Endothelial cell of umbilical vein (primary cell): Measurements from ENCODE around the gene SHISA9. TPM values are rescaled to one million over a fixed set of nuclear protein-coding genes. Genes with fewer than 3 reads are reported as not detected.

Experiments
- BruUV-seq: library from RNA; stranded (reverse); fragments of 400-500 nt; replicated peaks from 2 replicates; lab custom pipeline; 2021; lab: Mats Ljungman, UMichigan
- CTCF ChIA-PET: fragments of 300-600, 350-600 bp; sonication (Branson Sonifier 250); formaldehyde crosslinking; loops from one replicate; lab custom pipeline; 2021; ENCODE audit warnings: antibody characterized with exemption, inconsistent platforms; lab: Charles Lee
- POLR2A ChIA-PET: fragments of 300-600, 350-600 bp; sonication (Branson Sonifier 250); formaldehyde crosslinking; loops from one replicate; lab custom pipeline; 2021; ENCODE audit warnings: antibody characterized with exemption, inconsistent platforms; lab: Charles Lee
- DNase-seq: peaks from one replicate; pipeline ENCODE4 v3.0.0-alpha.2; 2011; ENCODE audit warnings: low read depth, low spot score
- FAIRE-seq: peaks from 2 replicates; lab custom pipeline; 2011; peaks lifted over from hg19 to GRCh38; lab: Jason Lieb, UNC
- H2AFZ ChIP-seq: 2 replicates; pipeline ENCODE4 v1.6.0; 2012; ENCODE audit warnings: low read depth, low read length, control low read depth, inconsistent platforms
- H3K27ac ChIP-seq: 2 replicates; pipeline ENCODE4 v1.5.1; 2011; ENCODE audit warnings: low read depth, mild to moderate bottlenecking, control low read depth, low read length, moderate library complexity; ENCODE audit not compliant: insufficient read depth
- H3K27me3 ChIP-seq, 2 experiments: 2 replicates each; pipeline versions ENCODE4 v1.6.0 to v1.6.1; 2011; ENCODE audit warnings: low read length in 2 of 2, mixed read lengths in 1 of 2; ENCODE audit not compliant: control insufficient read depth in 2 of 2, insufficient read depth in 2 of 2
- H3K36me3 ChIP-seq, 2 experiments: 2 replicates in 1 of 2; 3 replicates in 1 of 2; pipeline ENCODE4 v1.5.1; 2011; ENCODE audit warnings: low read length in 2 of 2, mild to moderate bottlenecking in 1 of 2, moderate library complexity in 1 of 2; ENCODE audit not compliant: control insufficient read depth in 2 of 2, insufficient read depth in 2 of 2; ENCODE audit errors: extremely low read depth in 1 of 2
- H3K4me1 ChIP-seq: 3 replicates; pipeline ENCODE4 v1.5.1; 2011; ENCODE audit warnings: mild to moderate bottlenecking, low read length; ENCODE audit not compliant: control insufficient read depth, insufficient read depth; ENCODE audit errors: extremely low read depth
- H3K4me2 ChIP-seq: 2 replicates; pipeline ENCODE4 v1.6.1; 2011; ENCODE audit warnings: low read length, control low read depth, mixed read lengths; ENCODE audit not compliant: insufficient read depth
- H3K4me3 ChIP-seq, 3 experiments: fragments of 200-600 bp in 1 of 3; sonication (generic), shearing (Covaris generic) in 1 of 3; replicated peaks in 1 of 3; 2 replicates each; pipeline ENCODE4 v1.5.1; 2011 to 2016; ENCODE audit warnings: control low read depth in 3 of 3, low read length in 3 of 3, mild to moderate bottlenecking in 2 of 3, inconsistent platforms in 1 of 3, low read depth in 1 of 3, moderate library complexity in 1 of 3; ENCODE audit not compliant: insufficient read depth in 1 of 3
- H3K79me2 ChIP-seq: 2 replicates; pipeline ENCODE4 v1.6.0; 2012; ENCODE audit warnings: low read length, inconsistent platforms; ENCODE audit not compliant: control insufficient read depth, insufficient read depth
- H3K9ac ChIP-seq: replicated peaks from 2 replicates; pipeline ENCODE3; 2011; ENCODE audit warnings: low read length, control low read depth; ENCODE audit not compliant: insufficient read depth; ENCODE audit errors: extremely low read depth
- H3K9me1 ChIP-seq: replicated peaks from 3 replicates; pipeline ENCODE4 v1.6.0; 2011; ENCODE audit warnings: mild to moderate bottlenecking, low read length; ENCODE audit not compliant: control insufficient read depth, insufficient read depth; ENCODE audit errors: extremely low read depth
- H3K9me3 ChIP-seq: replicated peaks from 2 replicates; pipeline ENCODE4 v1.5.1; 2012; ENCODE audit warnings: low read length, inconsistent platforms; ENCODE audit not compliant: control insufficient read depth, insufficient read depth
- H4K20me1 ChIP-seq: replicated peaks from 2 replicates; pipeline ENCODE3; 2011; ENCODE audit warnings: mild to moderate bottlenecking, low read length; ENCODE audit not compliant: control insufficient read depth, insufficient read depth; ENCODE audit errors: extremely low read depth
- EZH2 ChIP-seq: IDR thresholded peaks from 2 replicates; pipeline ENCODE4 v1.6.1; 2012; ENCODE audit warnings: borderline replicate concordance, low read depth, mild to moderate bottlenecking, moderate library complexity, low read length, inconsistent platforms; ENCODE audit not compliant: severe bottlenecking
- FOS ChIP-seq: IDR thresholded peaks from 2 replicates; pipeline ENCODE4 v1.6.1; 2011; ENCODE audit warnings: mild to moderate bottlenecking, low read length, moderate library complexity, borderline replicate concordance; ENCODE audit not compliant: insufficient read depth
- GATA2 ChIP-seq: IDR thresholded peaks from 2 replicates; pipeline ENCODE4 v1.7.0; 2011; ENCODE audit warnings: low read depth, mild to moderate bottlenecking, moderate library complexity, mixed read lengths, low read length; ENCODE audit not compliant: insufficient read length, insufficient read depth
- JUN ChIP-seq: IDR thresholded peaks from 2 replicates; pipeline ENCODE4 v1.6.1; 2011; ENCODE audit warnings: borderline replicate concordance, low read depth; ENCODE audit not compliant: insufficient read length, insufficient read depth
- MYC ChIP-seq: IDR thresholded peaks from one replicate; pipeline ENCODE4 v1.6.1; 2011; ENCODE audit warnings: mild to moderate bottlenecking, low read depth, low read length
- POLR2A ChIP-seq: IDR thresholded peaks from 2 replicates; pipeline ENCODE4 v1.6.1; 2012; ENCODE audit warnings: low read depth, mild to moderate bottlenecking, control low read depth, low read length
- POLR2AphosphoS5 ChIP-seq: IDR thresholded peaks from 2 replicates; pipeline ENCODE4 v1.6.1; 2012; ENCODE audit warnings: low read depth, mild to moderate bottlenecking, control low read depth, low read length, moderate library complexity; ENCODE audit not compliant: insufficient read depth
- dilution Hi-C: fragments of 300-500 bp; cut with MboI; formaldehyde crosslinking; loops from one replicate; pipeline ENCODE4 v1.15.0; 2019; ENCODE audit warnings: low sequenced_read_pairs; ENCODE audit not compliant: extremely low pct_ligation_motif_present
- intact Hi-C: fragments of 100-400 bp; cut with micrococcal nuclease; formaldehyde crosslinking; loops from one replicate; pipeline ENCODE4 v1.10.0; 2022
- polyA plus RNA-seq, 4 experiments: library from polyadenylated mRNA; depleted of rRNA in 3 of 4; stranded (reverse) in 3 of 4; unstranded in 1 of 4; fragments of >200 nt; gene quantifications; 2 replicates each; pipeline versions ENCODE4 v1.2.1 to v1.2.3, GENCODE V29; 2011 to 2012; ENCODE audit warnings: missing spikeins in 1 of 4
- total RNA-seq: library from RNA; stranded (reverse); gene quantifications from 2 replicates; pipeline ENCODE4 v1.2.3, GENCODE V29; 2021
- TF ChIP-seq, protein P1 (sequence below), 2 donors: IDR thresholded peaks; 1 replicate in 1 of 2; 2 replicates in 1 of 2; pipeline ENCODE4 v1.5.1; 2011; ENCODE audit warnings: low read length in 2 of 2, mild to moderate bottlenecking in 2 of 2, moderate library complexity in 2 of 2, control low read depth in 1 of 2, inconsistent platforms in 1 of 2, low read depth in 1 of 2; ENCODE audit not compliant: insufficient read depth in 1 of 2; ENCODE audit errors: extremely low read depth in 1 of 2
- TF ChIP-seq, protein P2 (sequence below): IDR thresholded peaks from 2 replicates; pipeline ENCODE4 v1.6.1; 2011; ENCODE audit not compliant: insufficient read depth, insufficient read length

Gene SHISA9
- total and polyA plus RNA-seq, 2 donors (not counting 3 experiments of a cell fraction or from before 2014, with no cell fraction given) = not detected

DNA sequence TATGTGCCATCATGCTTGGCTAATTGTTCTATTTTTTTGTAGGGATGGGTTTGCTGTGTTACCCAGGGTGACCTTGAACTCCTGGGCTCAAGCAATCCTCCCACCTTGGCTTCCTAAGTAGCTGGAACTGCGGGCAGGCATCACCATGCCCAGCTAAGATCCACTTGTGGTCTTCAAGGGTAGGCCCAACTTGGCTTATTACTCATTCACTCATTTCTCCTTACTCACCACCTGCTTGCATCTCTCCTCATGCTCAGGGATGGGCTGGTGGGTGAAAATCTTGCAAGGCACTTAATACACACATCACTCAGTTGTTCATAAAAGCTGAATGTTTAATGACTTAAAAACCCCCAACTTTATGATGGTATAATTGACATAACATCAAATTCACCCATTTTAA, 207.8 kb downstream of the SHISA9 start:
- CTCF ChIA-PET = no interaction called here
- Histone ChIP-seq H3K27me3 (no peaks in the 10 kb centered on the region), H2AFZ (no peak overlapping the region), H3K4me3 (no peak overlapping the region), H3K36me3 (no peaks in the 10 kb centered on the region), H3K9me3 (peaks cover 5% of the 10 kb centered on the region), H3K9ac (no peak overlapping the region), H3K9me1 (no peaks in the 10 kb centered on the region), H3K27ac (no peak overlapping the region), H3K4me1 (no peaks in the 10 kb centered on the region), H3K4me2 (no peak overlapping the region), H4K20me1 (no peaks in the 10 kb centered on the region), H3K79me2 (no peaks in the 10 kb centered on the region)
- dilution Hi-C loops (no loop called here), intact Hi-C loops (no loop called here)
- no peak for DNase-seq
- POLR2A ChIA-PET = no interaction called here
- no peak for FAIRE-seq
- no TSS peak for BruUV-seq
- TF ChIP-seq MYC = no peak
- no peak for TF ChIP-seq POLR2AphosphoS5
- TF ChIP-seq, protein P1, sequence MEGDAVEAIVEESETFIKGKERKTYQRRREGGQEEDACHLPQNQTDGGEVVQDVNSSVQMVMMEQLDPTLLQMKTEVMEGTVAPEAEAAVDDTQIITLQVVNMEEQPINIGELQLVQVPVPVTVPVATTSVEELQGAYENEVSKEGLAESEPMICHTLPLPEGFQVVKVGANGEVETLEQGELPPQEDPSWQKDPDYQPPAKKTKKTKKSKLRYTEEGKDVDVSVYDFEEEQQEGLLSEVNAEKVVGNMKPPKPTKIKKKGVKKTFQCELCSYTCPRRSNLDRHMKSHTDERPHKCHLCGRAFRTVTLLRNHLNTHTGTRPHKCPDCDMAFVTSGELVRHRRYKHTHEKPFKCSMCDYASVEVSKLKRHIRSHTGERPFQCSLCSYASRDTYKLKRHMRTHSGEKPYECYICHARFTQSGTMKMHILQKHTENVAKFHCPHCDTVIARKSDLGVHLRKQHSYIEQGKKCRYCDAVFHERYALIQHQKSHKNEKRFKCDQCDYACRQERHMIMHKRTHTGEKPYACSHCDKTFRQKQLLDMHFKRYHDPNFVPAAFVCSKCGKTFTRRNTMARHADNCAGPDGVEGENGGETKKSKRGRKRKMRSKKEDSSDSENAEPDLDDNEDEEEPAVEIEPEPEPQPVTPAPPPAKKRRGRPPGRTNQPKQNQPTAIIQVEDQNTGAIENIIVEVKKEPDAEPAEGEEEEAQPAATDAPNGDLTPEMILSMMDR (IDR thresholded peaks at IDR 0.05; ENCODE audit: extremely low read depth in 1 of 2, insufficient read depth in 1 of 2, low read depth in 1 of 2, low read length in 2 of 2) = no peak
- no peak for TF ChIP-seq FOS
- TF ChIP-seq POLR2A = no peak
- TF ChIP-seq GATA2 = no peak
- TF ChIP-seq EZH2 = no peak
- TF ChIP-seq, protein P2, sequence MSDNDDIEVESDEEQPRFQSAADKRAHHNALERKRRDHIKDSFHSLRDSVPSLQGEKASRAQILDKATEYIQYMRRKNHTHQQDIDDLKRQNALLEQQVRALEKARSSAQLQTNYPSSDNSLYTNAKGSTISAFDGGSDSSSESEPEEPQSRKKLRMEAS = no peak
- TF ChIP-seq JUN = no peak
